Panc1 (cell line): ENCODE data around the gene PROK1. TPM values are rescaled to one million over a fixed set of nuclear protein-coding genes. Genes with fewer than 3 reads are reported as not detected.

Source experiments
- ATAC-seq: fragments of 200-7000 bp; cut with Tn5 transposase; 2 replicates; pipeline ENCODE4 v1.9.1; 2020; ENCODE audit warnings: mild to moderate bottlenecking, moderate library complexity
- BruUV-seq: library from RNA; stranded (reverse); fragments of 400-500 nt; replicated peaks from 2 replicates; lab custom pipeline; 2021; lab: Mats Ljungman, UMichigan
- CTCF ChIA-PET: fragments of 300-600 bp; sonication (Branson Sonifier 250); formaldehyde crosslinking; loops from one replicate; lab custom pipeline; 2022; ENCODE audit warnings: antibody characterized with exemption; lab: Charles Lee
- POLR2A ChIA-PET: fragments of 300-600 bp; sonication (Branson Sonifier 250); formaldehyde crosslinking; loops from one replicate; lab custom pipeline; 2022; ENCODE audit warnings: antibody characterized with exemption; lab: Charles Lee
- DNase-seq: peaks from one replicate; pipeline ENCODE4 v3.0.0-alpha.2; 2010; ENCODE audit warnings: low read depth, low spot score
- H3K27ac ChIP-seq: 2 replicates; pipeline ENCODE4 v1.5.1; 2011; ENCODE audit warnings: mild to moderate bottlenecking, low read length, inconsistent platforms
- H3K27me3 ChIP-seq: fragments of 200-500 bp; sonication (Bioruptor generic); 2 replicates; pipeline ENCODE4 v1.6.0; 2014; ENCODE audit warnings: low read length, inconsistent platforms; ENCODE audit not compliant: control insufficient read depth, insufficient read depth
- H3K36me3 ChIP-seq: fragments of 200-500 bp; sonication (Bioruptor generic); 2 replicates; pipeline ENCODE4 v1.5.1; 2014; ENCODE audit warnings: inconsistent platforms, mild to moderate bottlenecking, low read length, moderate library complexity; ENCODE audit not compliant: control insufficient read depth, insufficient read depth
- H3K4me1 ChIP-seq: 2 replicates; pipeline ENCODE4 v1.5.1; 2011; ENCODE audit warnings: inconsistent platforms, mild to moderate bottlenecking, low read length, moderate library complexity; ENCODE audit not compliant: control insufficient read depth, insufficient read depth
- H3K4me3 ChIP-seq, 2 experiments: 2 replicates each; pipeline ENCODE4 v1.5.1; 2011 to 2012; ENCODE audit warnings: low read depth in 2 of 2, low read length in 2 of 2, mild to moderate bottlenecking in 2 of 2, inconsistent platforms in 1 of 2, moderate library complexity in 1 of 2
- H3K9me3 ChIP-seq: fragments of 200-500 bp; sonication (Bioruptor generic); 2 replicates; pipeline ENCODE4 v1.5.1; 2014; ENCODE audit warnings: low read depth, mild to moderate bottlenecking, inconsistent platforms, low read length, moderate library complexity; ENCODE audit not compliant: control insufficient read depth, insufficient read depth
- POLR2AphosphoS5 ChIP-seq: IDR thresholded peaks from 2 replicates; pipeline ENCODE4 v1.6.1; 2012; ENCODE audit warnings: mild to moderate bottlenecking, low read depth, low read length, moderate library complexity
- REST ChIP-seq, 2 experiments: IDR thresholded peaks; 2 replicates each; pipeline ENCODE4 v1.6.1; 2011 to 2012; ENCODE audit warnings: low read depth in 2 of 2, control low read depth in 1 of 2, low read length in 1 of 2, mild to moderate bottlenecking in 1 of 2, moderate library complexity in 1 of 2; ENCODE audit not compliant: insufficient read depth in 1 of 2
- SIN3A ChIP-seq: IDR thresholded peaks from 2 replicates; pipeline ENCODE4 v1.6.1; 2012; ENCODE audit warnings: low read depth, mild to moderate bottlenecking, low read length, moderate library complexity, borderline replicate concordance; ENCODE audit not compliant: insufficient read depth
- TCF7L2 ChIP-seq: IDR thresholded peaks from 2 replicates; pipeline ENCODE4 v1.6.1; 2011; ENCODE audit warnings: mild to moderate bottlenecking, low read depth, low read length, inconsistent platforms
- in situ Hi-C: cut with HindIII; loops from 2 replicates; pipeline ENCODE4 v1.10.0; 2016; ENCODE audit warnings: low sequenced_read_pairs, low pct_unique_long_range_greater_than_20kb
- intact Hi-C: fragments of 100-400 bp; cut with micrococcal nuclease; formaldehyde crosslinking; loops from one replicate; pipeline ENCODE4 v1.10.0; 2022; ENCODE audit not compliant: unreplicated experiment
- total RNA-seq: library from RNA; stranded (reverse); gene quantifications from one replicate; pipeline ENCODE4 v1.2.1, GENCODE V29; 2021; ENCODE audit not compliant: unreplicated experiment
- TF ChIP-seq, protein P1 (sequence below): fragments of 450-650 bp; IDR thresholded peaks from 2 replicates; pipeline ENCODE4 v1.5.1; 2017; ENCODE audit warnings: mild to moderate bottlenecking

The PROK1 gene
- total RNA-seq, 1 experiment from 2014 or later, result not detected

DNA sequence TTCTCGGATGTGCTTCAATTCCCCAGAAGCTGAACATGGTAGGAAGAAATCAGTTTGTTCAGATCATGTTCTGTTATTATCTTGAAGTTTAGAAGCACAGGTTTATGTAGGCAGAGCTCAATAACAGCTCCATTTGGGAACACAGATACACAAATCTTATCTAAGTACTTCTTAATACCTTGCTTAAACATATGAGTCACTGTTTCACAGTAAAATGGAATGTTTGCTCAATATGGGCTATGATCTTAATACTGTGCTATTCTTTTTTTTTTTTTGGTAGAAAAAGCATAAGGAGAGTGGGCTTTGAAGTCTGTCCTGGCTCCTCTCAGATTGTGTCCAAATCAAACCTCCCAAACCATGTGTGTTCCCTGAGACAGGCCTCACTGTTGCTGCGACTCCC, 13.4 kb downstream of the PROK1 start:
- DNase-seq (no peak), ATAC-seq (no peak)
- Histone ChIP-seq H3K27me3 (no peaks in the 10 kb centered on the region), H3K27ac (no peak overlapping the region), H3K36me3 (no peaks in the 10 kb centered on the region), H3K4me3 (no peak overlapping the region), H3K9me3 (no peaks in the 10 kb centered on the region), H3K4me1 (no peaks in the 10 kb centered on the region; the same call in 1 of the 2 replicates)
- no TSS peak for BruUV-seq
- TF ChIP-seq TCF7L2, result no peak
- no peak for TF ChIP-seq REST (IDR thresholded peaks at IDR 0.05; ENCODE audit: insufficient read depth in 1 of 2, low read depth in 2 of 2, low read length in 1 of 2)
- no peak for TF ChIP-seq POLR2AphosphoS5
- TF ChIP-seq SIN3A, result no peak
- TF ChIP-seq, protein P1, sequence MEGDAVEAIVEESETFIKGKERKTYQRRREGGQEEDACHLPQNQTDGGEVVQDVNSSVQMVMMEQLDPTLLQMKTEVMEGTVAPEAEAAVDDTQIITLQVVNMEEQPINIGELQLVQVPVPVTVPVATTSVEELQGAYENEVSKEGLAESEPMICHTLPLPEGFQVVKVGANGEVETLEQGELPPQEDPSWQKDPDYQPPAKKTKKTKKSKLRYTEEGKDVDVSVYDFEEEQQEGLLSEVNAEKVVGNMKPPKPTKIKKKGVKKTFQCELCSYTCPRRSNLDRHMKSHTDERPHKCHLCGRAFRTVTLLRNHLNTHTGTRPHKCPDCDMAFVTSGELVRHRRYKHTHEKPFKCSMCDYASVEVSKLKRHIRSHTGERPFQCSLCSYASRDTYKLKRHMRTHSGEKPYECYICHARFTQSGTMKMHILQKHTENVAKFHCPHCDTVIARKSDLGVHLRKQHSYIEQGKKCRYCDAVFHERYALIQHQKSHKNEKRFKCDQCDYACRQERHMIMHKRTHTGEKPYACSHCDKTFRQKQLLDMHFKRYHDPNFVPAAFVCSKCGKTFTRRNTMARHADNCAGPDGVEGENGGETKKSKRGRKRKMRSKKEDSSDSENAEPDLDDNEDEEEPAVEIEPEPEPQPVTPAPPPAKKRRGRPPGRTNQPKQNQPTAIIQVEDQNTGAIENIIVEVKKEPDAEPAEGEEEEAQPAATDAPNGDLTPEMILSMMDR, result no peak
- ChIA-PET CTCF (interaction anchor here (0.6 to 0.8 kb wide), 3 partner anchors 31 to 278 kb away, joined by 3 to 4 read pairs (median 3); no protein-coding TSS in a partner anchor), POLR2A (no interaction called here)
- intact Hi-C loops (loop anchor here (5.0 to 10.0 kb wide), 2 partner anchors 33 to 150 kb away; no protein-coding TSS in a partner anchor), in situ Hi-C loops (no loop called here)

- TF ChIP-seq TCF7L2, result no peak
- Histone ChIP-seq H3K9me3 (no peaks in the 10 kb centered on the region), H3K4me3 (no peak overlapping the region), H3K4me1 (no peaks in the 10 kb centered on the region; the same call in 1 of the 2 replicates), H3K36me3 (no peaks in the 10 kb centered on the region), H3K27me3 (no peaks in the 10 kb centered on the region), H3K27ac (no peak overlapping the region)
- in situ Hi-C loops (no loop called here), intact Hi-C loops (loop anchor here (10.0 kb wide), 1 partner anchor 150 kb away; no protein-coding TSS in a partner anchor)
- BruUV-seq, result no TSS peak
- ChIA-PET CTCF (interaction anchor here (0.7 to 0.8 kb wide), 2 partner anchors 31 to 258 kb away, joined by 3 read pairs; no protein-coding TSS in a partner anchor), POLR2A (no interaction called here)
- ATAC-seq, result no peak
- DNase-seq, result no peak
Measured at GRCh38 chr1:110465038-110465813, 14.3 kb downstream of the PROK1 start.

GRCh38 chr1:110465814-110466380, 14.9 kb downstream of the PROK1 start:
- Histone ChIP-seq H3K36me3 (no peaks in the 10 kb centered on the region), H3K27ac (no peak overlapping the region), H3K4me3 (no peak overlapping the region), H3K4me1 (no peaks in the 10 kb centered on the region; the same call in 1 of the 2 replicates), H3K9me3 (no peaks in the 10 kb centered on the region), H3K27me3 (no peaks in the 10 kb centered on the region)
- POLR2A ChIA-PET, result no interaction called here
- in situ Hi-C loops, result no loop called here
- TF ChIP-seq POLR2AphosphoS5, result no peak
- no peak for TF ChIP-seq SIN3A
- TF ChIP-seq REST (IDR thresholded peaks at IDR 0.05; ENCODE audit: insufficient read depth in 1 of 2, low read depth in 2 of 2, low read length in 1 of 2), result no peak
- TF ChIP-seq TCF7L2, result no peak
- TF ChIP-seq, protein P1, result no peak
- no TSS peak for BruUV-seq
- intact Hi-C loops, result loop anchor here (10.0 kb wide), 1 partner anchor 151 kb away; no protein-coding TSS in a partner anchor
- DNase-seq (no peak), ATAC-seq (no peak)
- CTCF ChIA-PET, result no interaction called here
